K562 (cell line): Measurements from ENCODE around the gene ARHGAP33. TPM values are rescaled to one million over a fixed set of nuclear protein-coding genes. Genes with fewer than 3 reads are reported as not detected.

Source experiments
- STAG1 ChIP-seq: sonication (generic); formaldehyde crosslinking; IDR thresholded peaks from 2 replicates; pipeline ENCODE4 v1.5.0; 2020; ENCODE audit warnings: missing genetic modification reagents, borderline replicate concordance
- TAL1 ChIP-seq: fragments of 450-650 bp; IDR thresholded peaks from 2 replicates; pipeline ENCODE4 v1.6.1; 2016; ENCODE audit warnings: mild to moderate bottlenecking
- polyA plus RNA-seq, 8 experiments: library from polyadenylated mRNA; depleted of rRNA in 4 of 8; stranded (reverse) in 5 of 8; unstranded in 3 of 8; fragments of >200 nt; fragmentation: Nextera tagmentation in 2 of 8; fragmentation: Illumina TruSeq in 1 of 8; extraction: Ambion mirVana in 2 of 8; extraction: Trizol in 1 of 8; gene quantifications; 2 replicates each; pipeline versions ENCODE4 v1.2.1 to v1.2.3, GENCODE V29; 2011 to 2014; ENCODE audit warnings: inconsistent platforms in 1 of 8, missing spikeins in 1 of 8
- total RNA-seq, 7 experiments: library from RNA; depleted of rRNA in 6 of 7; stranded (reverse); fragments of >200 nt in 6 of 7; fragmentation: Illumina TruSeq in 2 of 7; extraction: Trizol in 2 of 7; gene quantifications; 2 replicates each; pipeline versions ENCODE4 v1.2.1 to v1.2.3, GENCODE V29; 2011 to 2021; ENCODE audit warnings: low replicate concordance in 1 of 7
- TF ChIP-seq, protein P1 (sequence below): fragments of 450-650 bp; formaldehyde crosslinking; IDR thresholded peaks from 2 replicates; pipeline ENCODE4 v1.4.0; 2020; ENCODE audit warnings: mild to moderate bottlenecking, moderate library complexity
- TF ChIP-seq, protein P2 (sequence below): fragments of 250-450 bp; sonication (Bioruptor Pico); IDR thresholded peaks from 2 replicates; pipeline ENCODE4 v1.4.0; 2020

ARHGAP33 gene
- total and polyA plus RNA-seq, 9 of the 15 experiments (the other 6 are each of a cell fraction or from before 2014, with no cell fraction given) = 0.06 to 26.6 (median 1.6) TPM; not detected in 1

- no peak for TF ChIP-seq TAL1
- TF ChIP-seq STAG1 (CRISPR knock-in tag) = no peak
- TF ChIP-seq, protein P1, sequence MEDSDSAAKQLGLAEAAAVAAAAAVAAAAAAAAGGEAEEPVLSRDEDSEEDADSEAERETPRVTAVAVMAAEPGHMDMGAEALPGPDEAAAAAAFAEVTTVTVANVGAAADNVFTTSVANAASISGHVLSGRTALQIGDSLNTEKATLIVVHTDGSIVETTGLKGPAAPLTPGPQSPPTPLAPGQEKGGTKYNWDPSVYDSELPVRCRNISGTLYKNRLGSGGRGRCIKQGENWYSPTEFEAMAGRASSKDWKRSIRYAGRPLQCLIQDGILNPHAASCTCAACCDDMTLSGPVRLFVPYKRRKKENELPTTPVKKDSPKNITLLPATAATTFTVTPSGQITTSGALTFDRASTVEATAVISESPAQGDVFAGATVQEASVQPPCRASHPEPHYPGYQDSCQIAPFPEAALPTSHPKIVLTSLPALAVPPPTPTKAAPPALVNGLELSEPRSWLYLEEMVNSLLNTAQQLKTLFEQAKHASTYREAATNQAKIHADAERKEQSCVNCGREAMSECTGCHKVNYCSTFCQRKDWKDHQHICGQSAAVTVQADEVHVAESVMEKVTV (CRISPR knock-in tag) = no peak
- TF ChIP-seq, protein P2, sequence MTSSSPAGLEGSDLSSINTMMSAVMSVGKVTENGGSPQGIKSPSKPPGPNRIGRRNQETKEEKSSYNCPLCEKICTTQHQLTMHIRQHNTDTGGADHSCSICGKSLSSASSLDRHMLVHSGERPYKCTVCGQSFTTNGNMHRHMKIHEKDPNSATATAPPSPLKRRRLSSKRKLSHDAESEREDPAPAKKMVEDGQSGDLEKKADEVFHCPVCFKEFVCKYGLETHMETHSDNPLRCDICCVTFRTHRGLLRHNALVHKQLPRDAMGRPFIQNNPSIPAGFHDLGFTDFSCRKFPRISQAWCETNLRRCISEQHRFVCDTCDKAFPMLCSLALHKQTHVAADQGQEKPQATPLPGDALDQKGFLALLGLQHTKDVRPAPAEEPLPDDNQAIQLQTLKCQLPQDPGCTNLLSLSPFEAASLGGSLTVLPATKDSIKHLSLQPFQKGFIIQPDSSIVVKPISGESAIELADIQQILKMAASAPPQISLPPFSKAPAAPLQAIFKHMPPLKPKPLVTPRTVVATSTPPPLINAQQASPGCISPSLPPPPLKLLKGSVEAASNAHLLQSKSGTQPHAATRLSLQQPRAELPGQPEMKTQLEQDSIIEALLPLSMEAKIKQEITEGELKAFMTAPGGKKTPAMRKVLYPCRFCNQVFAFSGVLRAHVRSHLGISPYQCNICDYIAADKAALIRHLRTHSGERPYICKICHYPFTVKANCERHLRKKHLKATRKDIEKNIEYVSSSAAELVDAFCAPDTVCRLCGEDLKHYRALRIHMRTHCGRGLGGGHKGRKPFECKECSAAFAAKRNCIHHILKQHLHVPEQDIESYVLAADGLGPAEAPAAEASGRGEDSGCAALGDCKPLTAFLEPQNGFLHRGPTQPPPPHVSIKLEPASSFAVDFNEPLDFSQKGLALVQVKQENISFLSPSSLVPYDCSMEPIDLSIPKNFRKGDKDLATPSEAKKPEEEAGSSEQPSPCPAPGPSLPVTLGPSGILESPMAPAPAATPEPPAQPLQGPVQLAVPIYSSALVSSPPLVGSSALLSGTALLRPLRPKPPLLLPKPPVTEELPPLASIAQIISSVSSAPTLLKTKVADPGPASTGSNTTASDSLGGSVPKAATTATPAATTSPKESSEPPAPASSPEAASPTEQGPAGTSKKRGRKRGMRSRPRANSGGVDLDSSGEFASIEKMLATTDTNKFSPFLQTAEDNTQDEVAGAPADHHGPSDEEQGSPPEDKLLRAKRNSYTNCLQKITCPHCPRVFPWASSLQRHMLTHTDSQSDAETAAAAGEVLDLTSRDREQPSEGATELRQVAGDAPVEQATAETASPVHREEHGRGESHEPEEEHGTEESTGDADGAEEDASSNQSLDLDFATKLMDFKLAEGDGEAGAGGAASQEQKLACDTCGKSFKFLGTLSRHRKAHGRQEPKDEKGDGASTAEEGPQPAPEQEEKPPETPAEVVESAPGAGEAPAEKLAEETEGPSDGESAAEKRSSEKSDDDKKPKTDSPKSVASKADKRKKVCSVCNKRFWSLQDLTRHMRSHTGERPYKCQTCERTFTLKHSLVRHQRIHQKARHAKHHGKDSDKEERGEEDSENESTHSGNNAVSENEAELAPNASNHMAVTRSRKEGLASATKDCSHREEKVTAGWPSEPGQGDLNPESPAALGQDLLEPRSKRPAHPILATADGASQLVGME (CRISPR knock-in tag) = no peak
Measured at GRCh38 chr19:35824150-35824549, 48.8 kb downstream of the ARHGAP33 start (continued).
